NCI-H510A treated with DMSO at 0.1 percent for 48 hours (cell line): Measurements from ENCODE around the gene ESPN.
"Not testable (repeated sequence)": the region's sequence is repeated elsewhere in the genome, so short reads cannot be mapped to it uniquely, and the experiment has no call there.

Experiments used
- DNase-seq: peaks from one replicate; lab custom pipeline; 2025; lab: John Stamatoyannopoulos, UW

Gene ESPN

DNA sequence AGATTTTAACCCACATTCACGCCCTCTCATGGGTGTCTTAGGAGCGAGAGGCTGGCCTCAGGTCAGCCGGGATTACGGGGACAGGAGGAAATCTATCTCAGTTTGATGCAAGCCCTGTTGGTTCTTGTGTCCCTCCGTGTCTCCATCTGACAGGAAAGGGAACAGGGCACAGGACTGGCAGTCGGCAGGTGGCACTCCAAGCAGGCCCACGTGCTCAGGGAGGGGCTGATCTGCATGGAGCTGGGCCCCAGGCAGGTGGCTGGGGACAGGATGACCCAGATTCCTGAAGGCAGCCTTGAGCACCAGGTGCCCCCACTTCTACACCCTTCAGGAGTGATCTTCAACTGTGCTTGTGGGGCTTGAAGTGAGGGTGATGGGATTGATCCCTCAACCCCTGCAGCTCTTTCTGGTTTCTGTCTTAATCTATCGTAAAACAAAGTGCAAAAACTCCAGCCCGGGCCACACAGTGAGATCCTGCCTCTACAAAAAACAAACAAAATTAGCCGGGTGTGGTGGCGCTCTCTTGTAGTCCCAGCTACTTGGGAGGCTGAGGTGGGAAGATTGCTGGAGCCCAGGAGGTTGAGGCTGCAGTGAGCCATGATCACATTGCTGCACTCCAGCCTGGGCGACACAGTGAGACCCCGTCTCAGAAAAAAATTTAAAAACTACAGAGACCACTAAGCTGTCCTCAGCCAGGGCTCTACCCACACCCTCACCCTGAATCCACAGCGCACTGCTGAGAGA, 58.6 kb downstream of the ESPN start:
- DNase-seq, result peak; percentile 88

DNA sequence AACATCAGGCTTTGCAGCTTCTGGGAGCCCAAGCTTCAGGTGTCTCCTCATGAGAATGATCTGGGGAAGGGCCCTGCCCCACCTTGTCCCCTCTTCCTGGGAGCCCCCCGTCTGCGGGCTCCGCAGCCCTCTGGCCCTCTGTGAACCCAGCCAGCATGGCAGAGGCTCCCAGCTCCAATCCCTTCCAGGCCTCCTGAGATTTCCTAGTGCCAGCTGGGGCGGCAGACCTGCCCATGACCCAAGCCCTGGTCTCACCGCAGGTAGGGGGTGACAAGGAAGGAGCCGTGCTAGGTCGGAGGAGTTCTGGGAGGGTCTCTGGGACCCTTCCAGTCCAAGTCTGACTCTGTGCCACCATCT, 59.2 kb downstream of the ESPN start:
- no peak for DNase-seq

DNA sequence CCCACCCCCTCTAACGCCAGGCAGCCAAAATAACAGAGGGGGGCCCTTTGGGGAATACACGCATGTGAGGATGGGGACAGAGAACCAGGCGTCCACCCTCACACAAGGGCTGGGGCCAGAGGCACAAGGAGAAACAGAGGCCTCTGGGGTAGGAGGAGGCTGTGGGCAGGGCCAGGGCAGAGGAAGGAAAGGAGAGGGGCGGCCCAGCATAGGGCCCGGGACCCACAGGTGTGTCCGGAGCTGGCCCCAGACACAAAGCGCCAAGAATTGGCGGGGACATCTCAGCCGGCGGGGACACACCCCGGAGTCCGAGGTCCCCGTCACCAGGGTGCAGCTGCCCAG, 60.2 kb downstream of the ESPN start:
- no peak for DNase-seq

DNA sequence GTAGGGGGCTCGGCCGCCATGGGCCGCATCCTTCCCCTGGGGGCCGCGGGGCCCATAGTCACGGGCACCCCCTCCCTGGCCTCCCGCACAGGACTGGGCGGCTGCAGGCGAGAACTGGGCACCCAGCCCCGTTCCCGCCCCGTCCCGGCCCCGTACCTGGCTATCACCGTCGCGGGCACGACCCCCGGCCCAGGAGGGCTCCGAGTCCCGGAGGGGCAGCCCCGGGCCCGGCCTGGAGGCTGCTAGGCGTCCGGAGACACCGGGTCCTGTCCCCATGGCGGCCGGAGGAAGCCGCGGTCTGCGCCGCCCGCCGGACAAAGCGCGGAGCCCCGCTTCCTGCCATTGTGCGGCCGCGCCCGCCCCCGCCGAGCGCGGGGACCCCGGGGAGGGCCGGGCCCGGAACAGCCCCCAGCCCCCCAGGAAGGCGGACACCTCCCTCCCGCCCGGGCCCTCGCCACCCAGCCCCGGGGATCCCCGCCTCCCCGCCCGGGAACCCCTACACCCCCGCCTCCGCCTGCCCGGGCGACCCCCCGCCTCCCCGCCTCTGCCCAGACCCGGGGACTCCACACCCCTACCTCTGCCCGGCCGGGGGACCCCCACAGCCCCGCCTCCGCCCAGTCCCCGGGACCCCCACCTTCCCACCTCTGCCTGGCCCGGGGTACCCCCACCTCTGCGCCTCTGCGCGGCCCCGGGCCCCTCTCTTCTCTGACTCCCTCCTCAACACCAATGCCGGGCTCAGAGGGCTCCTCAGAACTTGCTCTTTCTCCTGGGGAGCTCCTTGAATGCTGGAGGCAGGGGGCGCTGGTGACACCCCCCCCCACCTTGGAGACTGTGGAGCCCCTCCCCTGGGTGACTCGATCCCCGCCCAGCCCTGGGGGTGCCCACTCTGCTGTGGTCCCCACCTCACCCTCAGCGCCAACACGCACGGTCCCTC, 60.9 kb downstream of the ESPN start:
- no peak for DNase-seq

DNA sequence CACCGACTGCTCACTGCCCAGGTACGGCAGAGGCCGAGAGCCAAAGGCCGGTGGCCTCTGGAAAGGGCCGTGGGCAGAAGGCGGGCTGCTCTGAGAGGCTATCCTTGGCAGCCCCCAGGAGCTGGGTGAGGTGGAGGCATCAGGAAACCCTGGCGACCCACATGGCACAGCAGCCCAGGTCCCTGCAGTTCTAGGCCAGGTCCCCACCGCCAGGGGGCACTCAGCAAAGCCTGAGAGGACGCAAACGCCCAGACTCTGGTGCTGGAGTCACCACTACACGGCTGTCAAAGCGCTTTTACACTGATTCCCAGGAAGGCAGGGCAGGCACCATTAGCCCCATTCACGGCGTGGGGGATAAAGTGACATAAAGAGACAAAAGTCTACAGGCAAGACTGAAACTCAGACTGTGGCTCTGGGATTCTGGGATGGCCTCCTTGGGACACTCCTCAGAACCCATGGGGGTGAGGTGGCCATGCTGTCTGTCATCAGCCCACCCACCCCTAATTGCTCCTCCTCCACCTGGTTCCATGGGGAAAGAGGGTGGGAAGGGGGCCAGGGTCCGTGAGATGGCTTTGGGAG, 61.9 kb downstream of the ESPN start:
- peak; percentile 94 for DNase-seq

DNA sequence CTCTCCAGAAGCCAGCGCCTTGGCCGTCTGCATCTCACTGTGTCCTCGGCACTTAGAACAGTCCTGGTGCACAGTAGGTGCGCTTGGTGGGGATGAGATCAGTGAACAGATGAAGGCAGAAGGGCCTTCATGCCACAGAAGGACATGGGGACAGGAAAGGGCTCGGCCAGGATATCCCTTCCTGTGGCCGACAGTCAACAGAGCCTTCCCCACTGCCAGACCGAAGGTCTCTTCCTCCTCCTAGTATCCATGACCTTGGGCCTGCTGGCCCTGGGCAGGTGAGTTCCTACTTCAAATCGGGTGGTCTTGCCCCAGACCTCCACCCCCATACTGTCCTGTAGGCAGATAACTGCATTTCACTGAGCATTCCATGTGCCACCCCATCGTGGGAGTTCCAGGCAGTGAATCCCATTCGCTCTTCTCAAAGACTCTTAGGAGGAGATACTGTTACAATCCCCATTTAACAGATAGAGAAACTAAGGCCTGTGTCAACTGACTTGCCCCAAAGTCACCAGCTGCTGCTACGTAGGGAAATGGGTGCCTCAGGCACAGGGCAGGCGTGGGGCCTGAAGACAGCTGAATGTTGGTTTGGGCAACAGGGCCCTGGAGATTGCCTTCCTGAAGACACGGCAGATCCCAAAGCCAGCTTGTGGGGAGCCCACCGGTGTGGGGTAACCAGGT, 63.4 kb downstream of the ESPN start:
- no peak for DNase-seq

DNA sequence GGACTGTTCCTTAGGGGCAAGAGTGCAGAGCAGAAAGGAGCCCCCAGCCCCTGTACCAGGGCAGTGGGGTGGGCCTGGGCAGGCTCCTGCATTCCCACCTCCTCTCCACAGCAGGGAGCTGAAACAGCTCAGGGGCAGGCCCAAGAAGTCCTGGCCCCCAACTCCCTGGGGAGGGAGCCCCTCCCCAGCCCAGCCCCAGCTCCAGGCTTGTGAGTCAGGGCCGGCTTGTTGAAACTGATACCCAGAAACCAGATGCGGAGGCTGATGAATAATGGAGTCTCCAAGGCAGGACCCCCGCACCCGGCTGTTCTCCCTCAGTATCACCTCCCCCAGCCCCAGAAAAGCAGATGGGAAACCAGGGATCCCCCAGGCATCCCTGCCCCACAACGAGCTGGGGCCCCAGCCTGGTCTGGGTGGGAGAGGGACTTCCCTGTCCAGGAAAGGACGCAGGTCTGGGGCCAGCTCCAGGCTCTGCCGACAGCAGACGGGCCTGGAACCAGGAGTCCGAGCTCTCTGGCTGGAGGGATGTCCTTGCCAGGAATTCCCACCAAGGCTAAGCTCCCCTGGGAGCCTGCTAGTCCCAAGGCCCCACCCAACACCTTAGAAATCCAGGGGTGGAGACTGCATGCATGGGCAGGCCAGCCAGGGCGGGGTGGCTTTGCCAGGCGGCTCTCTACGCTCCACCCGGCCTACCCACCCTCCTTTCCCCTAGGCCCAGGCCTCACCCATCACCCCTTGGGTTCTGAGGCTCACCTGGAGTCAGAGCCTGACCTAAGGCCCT, 64.2 kb downstream of the ESPN start:
- DNase-seq, result no peak

DNA sequence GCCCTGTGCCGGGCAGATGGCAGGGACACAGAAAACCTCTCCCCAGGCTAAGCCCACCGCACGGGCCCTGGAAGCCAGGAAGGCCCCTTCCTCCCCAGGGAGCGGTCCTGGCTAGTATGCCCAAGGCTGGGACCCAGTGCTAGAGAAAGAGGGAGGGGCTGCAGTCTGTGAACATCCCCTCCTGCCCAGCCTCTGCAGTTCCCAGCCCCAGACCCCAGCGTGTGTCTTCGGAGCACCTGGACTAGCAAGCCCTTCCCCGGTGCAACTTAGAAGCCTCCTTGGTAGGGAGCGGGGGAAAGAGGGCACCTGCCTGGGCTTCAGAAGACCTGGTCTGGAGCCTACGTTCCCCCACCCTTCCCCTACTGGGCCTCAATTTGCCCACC, 64.8 kb downstream of the ESPN start:
- DNase-seq, result no peak

DNA sequence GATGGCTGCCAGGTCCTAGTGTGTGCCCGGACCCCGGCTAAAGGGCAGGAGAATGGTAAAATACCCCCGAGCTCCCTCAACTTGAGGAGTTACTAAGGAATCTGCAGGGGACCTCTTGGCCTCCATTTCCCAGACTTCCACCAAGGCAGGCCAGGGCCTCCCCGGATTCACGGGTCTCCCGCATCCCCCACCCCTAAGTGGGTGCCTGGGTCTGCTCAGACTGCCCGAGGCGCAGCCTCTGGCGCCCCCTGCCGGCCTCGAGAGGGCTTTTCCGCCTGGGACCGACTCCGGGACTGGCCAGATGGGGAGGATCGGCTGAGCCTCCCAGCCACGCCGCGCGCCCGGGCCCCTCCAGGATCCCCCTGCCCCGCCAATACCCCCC, 65.2 kb downstream of the ESPN start:
- DNase-seq, result peak; percentile 96

DNA sequence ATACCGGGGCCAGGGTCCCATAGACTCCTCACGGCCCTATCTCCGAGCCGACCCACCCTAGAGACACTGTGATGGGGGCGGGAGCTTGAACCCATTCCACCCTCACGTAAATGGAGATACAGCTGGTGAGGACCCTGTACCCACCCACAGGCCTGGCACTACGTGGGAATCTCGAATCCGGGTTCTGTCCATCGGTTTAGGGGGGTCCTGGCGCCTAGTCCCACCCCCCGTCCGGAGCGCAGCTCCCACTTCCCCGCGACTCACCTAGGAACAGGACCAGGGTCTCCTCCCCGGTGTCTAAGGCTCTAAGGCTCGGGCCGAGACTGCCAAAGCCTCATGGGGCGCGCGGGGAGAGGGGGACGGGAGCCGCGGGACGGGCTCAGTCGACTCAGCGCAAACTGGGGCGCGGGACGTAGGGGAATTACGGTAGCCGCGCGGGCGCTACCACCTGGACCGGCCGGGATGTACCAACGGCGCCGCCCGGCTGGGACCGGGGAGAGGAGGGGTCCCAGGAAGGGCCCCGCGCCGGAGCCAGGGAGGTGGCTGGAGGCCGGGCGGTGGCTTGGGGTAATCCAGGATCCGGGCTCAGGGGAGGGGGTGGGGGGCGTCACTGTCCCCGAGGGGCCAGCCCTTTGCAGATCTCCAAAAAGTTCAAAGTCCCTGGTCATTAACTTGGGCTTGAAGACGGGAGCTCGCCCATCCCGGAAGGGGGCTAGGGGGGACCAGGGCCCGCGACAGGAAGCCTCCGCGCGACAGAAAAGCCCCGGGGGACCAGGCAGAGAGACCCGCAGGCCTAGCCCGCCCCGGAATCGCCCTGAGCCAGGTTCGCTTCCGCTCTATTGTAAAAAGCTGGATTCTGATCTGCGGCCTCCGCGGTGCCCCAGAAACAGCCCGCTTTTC, 65.9 kb downstream of the ESPN start:
- peak; percentile 76 for DNase-seq

DNA sequence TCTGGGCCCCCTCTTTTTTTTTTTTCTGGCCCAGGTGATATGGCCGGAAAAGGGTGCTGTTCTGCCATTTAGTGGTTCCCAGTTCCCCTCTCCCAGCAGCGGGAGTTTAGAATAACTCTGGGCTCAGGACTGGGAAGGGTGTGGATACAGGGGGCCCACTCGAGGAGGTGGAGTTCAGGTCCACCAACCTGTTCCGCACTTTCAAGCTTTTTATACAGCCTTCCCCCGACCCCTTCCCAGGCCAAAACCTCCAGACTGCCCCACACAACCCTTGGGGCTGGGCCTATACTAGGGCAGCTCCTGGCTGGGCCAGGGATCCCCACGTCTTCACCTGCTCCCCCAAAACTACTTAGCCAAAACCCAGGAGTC, 66.5 kb downstream of the ESPN start:
- DNase-seq, result no peak

DNA sequence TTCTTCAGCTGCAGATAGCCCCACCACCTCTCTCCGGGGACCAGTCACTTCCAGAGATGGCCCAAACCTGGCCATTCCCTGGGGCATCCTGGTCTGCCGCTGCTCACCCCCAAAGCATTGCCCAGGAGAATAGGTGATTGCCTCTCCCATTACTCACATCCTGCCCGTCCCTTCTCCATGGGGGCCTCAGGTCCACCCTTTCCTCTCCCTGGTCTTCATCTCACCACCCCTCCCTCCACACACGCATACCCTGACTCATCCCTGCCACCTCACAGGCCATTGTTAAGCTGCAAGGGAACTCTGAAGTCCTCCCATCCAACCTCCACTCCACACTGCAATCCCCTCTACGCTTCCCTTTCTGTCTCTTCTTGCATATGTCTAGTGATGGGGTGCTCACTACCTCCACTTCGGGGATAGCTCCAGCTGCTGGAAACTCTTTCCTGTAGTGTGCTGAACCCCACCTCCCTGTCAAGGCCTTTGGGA, 66.9 kb downstream of the ESPN start, which contains the start of gene PLEKHG5:
PLEKHG5 (minus strand) TSS at position 188 of the 483 bp plus-strand sequence. CDS start 14,096 bp downstream, outside the sequence.
- no peak for DNase-seq

DNA sequence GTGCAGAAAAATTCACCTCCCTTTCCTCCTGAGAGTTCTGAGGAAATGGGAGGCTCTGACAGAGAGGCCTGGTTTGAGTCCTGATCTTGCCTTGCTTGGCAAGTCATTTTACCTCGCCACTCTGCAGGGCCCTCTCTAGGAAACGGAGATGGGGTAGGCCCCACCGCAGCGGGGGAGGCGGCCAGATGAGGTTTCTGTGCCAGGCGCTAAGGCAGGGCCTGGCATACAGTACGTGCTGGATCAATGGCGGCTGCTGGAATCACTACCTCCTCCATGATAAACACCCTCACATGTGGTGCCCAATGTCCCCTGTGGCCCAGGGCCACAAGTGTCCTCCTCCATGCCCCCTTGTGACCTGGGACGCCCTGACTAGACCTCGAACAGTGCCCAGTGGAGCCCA, 67.4 kb downstream of the ESPN start:
- no peak for DNase-seq

DNA sequence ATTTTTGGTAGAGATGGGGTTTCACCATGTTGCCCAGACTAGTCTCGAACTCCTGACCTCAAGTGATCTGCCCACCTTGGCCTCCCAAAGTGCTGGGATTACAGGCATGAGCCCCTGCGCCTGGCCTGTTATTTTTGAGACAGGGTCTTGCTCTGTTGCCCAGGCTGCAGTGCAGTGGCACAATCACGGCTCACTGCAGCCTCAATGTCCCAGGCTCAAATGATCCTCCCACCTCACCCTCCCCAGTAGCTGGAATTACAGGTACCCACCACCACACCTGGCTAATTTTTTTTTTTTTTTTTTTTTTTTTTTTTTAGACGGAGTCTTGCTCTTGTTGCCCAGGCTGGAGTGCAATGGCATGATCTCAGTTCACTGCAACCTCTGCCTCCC, 69.3 kb downstream of the ESPN start:
- DNase-seq, result not testable (repeated sequence)

DNA sequence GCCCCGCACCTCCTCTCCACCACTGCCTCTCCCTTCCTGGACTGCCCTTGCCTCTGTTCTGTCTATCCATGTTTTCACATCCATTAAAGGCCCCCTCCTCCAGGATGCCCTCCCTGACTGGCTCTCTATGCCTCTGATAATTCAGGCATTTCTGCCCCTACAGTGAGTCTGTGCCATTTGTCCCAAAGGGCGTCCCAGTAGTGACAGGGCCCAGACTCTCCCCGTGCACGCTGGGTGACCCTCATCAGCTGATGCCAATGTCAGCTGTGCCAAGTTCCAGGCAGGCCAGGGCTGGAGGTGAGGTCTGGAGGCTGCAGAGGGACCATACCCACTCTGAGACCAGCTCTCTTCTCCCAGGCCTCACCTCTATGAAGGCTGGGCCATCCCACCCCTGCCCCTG, 70.1 kb downstream of the ESPN start:
- no peak for DNase-seq

DNA sequence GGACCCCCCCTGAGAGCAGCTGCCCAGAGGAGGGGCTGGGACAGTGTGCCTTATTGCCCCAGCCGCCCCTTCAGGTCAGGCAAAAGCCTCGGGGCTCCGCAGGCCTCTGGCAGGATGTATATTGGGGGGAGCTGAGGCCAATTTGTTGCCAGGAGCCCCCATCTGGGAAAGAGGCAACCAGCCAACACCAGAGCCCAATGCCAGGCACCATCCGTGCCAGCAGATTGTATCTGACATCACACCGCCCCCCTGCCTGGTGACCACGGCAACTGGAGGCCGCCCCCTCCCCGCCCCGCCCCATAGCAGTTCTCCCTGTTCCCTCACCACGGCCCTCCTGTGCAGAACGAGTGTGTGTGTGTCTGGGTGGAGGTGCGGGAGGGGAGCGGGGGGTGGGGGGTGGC, 70.5 kb downstream of the ESPN start:
- DNase-seq, result no peak

DNA sequence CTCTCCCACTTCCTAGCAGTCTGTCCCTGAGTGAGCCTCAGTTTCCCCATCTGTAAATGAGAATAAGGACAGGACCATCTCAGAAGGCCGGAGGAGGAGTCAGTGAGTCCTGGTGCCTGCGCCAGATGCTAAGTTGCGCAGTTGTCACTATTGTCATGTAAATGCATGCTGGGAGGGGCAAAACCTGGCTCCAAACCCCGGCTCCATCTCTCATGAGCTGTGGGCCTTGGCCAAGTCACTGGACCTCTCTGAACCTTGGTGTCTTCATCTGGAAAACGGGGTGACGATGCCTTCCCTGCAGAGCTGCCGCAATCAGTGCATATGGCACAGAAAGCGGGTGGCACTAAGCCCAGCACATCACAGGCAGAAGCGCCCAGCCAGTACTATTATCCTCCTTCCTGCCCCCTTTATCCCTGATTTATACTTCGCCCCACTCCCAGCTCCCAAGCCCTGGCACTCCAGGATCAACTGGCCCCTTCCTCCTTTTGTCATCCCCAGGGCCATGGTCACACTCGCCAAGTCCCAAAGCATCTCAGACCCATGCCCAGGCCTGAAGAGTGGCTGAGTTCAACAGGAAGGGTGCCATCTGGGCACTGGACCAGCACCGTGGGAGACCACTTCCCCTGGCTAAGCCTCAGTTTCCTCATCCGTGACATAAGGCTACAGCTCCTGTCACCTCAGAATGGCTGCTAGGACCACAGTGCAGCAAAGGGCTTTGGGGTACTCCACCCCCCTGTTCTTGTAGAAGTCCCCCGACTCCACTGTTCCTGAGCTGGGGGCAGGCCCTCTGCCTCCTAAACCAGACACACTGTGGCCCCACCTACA, 71.2 kb downstream of the ESPN start:
- no peak for DNase-seq

DNA sequence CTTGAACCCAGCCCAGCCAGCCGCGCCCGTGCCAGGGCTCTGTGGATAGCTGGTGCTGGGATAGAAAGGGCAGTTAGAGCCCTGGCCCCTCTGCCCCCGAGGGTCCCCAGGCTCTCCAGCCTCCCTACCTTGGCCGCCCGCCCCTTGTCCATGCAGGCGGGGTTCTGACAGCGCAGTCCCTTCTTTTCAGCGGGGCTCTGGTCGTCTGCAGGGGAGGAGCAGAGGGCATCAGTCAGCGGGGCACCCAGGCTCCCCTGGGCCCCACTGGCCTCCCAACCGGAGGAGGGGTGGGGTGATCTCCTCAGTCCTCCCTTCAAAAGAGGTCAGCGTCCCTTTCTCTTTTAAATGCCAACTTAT, 71.8 kb downstream of the ESPN start:
- no peak for DNase-seq

DNA sequence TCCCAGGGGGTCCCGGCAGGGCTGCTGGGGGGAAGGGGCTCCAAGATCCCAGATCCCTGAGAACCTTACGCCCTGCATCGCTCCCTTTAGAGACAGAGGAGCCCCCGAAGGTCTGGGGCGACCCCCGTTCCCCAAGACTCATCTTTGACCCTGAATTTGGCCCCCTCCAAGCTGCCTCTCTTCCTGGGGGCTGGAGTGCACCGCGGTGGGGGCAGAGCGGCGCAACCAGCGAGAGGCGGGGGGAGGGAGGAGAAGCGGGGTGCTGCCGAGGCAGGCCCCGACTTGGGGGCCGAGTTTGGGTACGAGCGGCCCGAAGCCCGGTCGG, 72.3 kb downstream of the ESPN start:
- DNase-seq, result no peak
